ENCODE data around the gene ITIH1.

ITIH1 gene

DNA sequence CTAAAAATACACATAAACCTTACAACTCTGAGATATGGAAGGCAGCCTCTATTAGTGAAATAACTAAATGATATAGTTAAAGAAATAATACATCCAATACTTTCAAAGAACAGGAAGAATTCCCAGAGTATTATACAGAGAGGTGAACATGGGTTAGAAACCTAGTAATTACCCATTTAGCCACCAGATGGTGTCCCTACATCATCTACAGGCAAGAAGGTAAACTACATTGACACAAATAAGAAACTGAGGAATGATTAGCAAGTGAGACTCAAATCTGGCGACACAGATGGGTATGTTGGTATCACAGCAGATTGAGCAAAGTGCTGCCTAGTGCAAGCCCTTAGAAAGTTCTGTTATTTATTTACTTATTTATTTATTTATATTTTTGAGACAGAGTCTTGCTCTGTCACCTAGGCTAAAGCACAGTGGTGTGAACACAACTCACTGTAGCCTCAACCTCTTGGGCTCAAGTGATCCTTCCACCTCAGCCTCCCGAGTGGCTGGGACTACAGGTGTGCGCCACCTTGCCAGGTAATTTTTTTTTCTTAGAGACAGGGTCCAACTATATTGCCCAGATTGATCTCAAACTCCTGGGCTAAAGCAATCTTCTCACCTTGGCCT lies 34.9 kb upstream of the ITIH1 start:
- Histone ChIP-seq H3K27ac (no peak overlapping the region), H3K4me3 (no peak overlapping the region)
- TF ChIP-seq, protein P1, sequence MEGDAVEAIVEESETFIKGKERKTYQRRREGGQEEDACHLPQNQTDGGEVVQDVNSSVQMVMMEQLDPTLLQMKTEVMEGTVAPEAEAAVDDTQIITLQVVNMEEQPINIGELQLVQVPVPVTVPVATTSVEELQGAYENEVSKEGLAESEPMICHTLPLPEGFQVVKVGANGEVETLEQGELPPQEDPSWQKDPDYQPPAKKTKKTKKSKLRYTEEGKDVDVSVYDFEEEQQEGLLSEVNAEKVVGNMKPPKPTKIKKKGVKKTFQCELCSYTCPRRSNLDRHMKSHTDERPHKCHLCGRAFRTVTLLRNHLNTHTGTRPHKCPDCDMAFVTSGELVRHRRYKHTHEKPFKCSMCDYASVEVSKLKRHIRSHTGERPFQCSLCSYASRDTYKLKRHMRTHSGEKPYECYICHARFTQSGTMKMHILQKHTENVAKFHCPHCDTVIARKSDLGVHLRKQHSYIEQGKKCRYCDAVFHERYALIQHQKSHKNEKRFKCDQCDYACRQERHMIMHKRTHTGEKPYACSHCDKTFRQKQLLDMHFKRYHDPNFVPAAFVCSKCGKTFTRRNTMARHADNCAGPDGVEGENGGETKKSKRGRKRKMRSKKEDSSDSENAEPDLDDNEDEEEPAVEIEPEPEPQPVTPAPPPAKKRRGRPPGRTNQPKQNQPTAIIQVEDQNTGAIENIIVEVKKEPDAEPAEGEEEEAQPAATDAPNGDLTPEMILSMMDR (IDR thresholded peaks at IDR 0.05): peak; percentile 53
- no peak for DNase-seq (ENCODE audit: low spot score)

DNA sequence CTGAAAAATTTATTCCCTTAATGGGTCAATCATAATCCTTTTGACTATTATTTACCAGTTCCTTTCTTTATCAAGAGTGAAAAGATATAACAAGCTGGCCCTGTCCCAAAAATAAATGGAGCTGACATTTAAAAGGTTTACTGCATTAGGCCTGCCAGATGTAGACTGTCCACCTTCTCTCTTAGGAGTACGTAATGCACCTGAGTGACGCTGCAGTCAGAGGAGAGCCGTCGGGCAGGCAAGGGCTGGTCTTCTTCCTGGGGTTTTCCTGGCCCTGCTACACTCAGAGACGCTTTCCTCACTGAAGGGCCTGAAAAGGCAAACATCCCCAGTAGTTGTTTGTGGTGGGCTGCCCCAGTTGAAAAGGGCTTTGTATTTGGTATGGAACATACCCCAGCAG lies 34.2 kb upstream of the ITIH1 start:
- H3K27ac ChIP-seq: no peak overlapping the region

DNA sequence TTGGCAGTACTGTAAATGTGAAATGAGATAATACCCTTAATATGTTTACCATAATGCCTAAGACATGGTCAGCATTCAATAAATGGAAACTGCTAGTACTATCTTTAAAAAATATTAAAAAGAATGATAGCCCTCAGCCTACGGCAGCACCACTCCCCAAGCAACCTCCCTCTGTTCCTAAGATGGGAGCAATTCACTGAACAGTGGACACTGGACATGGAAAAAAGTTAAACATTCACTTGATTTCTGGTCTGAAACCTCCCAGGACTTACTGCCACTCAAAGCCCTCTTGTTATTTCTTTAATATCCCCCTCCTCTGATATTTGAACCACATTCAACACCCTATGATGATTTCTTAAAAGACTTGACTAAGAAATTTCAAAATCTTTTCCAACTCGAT lies 33.7 kb upstream of the ITIH1 start:
- H3K4me3 ChIP-seq: no peak overlapping the region
- TF ChIP-seq, protein P1 (IDR thresholded peaks at IDR 0.05): no peak
- no peak overlapping the region for H3K27ac ChIP-seq
- DNase-seq (ENCODE audit: low spot score): no peak

More for the DNA sequence above, 34.2 kb upstream of the ITIH1 start:
- TF ChIP-seq, protein P1 (IDR thresholded peaks at IDR 0.05): no peak
- DNase-seq (ENCODE audit: low spot score): no peak
- H3K4me3 ChIP-seq: no peak overlapping the region

DNA sequence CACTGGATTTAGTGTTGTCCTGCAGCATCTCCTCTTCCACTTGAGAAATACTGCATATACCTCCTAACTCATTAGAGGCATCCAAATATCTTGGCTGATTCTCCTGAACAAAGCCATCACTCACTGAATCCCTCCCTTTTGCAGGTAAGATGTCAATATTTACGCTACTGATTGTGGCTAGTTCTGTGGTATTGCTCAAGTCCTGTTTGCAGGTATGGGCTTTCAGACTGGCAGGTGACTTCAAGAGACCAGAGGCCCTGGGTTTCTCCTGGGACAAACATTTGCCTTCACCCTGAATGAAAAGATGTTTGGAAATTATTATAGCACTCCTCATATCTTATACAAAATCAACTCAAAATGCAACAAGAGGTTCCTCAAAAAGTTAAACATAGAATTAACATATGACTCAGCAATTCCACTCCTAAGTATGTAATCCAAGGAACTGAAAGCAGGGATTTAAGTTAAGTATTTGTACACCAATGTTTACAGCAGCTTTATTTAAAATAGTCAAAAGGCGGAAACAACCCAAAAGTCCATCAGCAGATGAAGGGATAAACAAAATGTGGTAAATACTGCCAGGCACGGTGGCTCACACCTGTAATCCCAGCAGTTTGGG lies 25.2 kb upstream of the ITIH1 start:
- no peak overlapping the region for H3K27ac ChIP-seq
- H3K4me3 ChIP-seq: no peak overlapping the region
- DNase-seq (ENCODE audit: low spot score): no peak

DNA sequence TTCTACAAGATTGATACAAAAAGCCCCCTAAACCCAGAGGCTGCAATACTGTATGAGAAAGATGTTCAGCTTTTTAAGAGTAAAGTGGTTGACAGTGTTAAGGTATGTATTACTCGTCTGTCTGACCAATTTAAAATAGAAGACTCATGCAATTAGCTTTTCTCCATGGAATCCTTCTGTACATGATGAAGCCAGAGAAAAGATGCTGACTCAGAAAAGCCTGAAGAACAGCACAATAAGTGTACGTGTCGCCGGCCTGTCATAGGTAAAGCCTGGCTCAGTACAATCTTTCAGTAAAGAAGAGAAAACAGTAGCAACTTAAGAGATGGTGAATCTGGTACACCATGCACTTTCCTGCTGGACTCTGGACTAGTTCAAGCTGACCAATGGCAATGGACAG lies 23.0 kb upstream of the ITIH1 start:
- TF ChIP-seq, protein P1 (IDR thresholded peaks at IDR 0.05): no peak
- H3K27ac ChIP-seq: no peak overlapping the region

More for the DNA sequence above, 25.2 kb upstream of the ITIH1 start:
- TF ChIP-seq, protein P1 (IDR thresholded peaks at IDR 0.05): no peak

DNA sequence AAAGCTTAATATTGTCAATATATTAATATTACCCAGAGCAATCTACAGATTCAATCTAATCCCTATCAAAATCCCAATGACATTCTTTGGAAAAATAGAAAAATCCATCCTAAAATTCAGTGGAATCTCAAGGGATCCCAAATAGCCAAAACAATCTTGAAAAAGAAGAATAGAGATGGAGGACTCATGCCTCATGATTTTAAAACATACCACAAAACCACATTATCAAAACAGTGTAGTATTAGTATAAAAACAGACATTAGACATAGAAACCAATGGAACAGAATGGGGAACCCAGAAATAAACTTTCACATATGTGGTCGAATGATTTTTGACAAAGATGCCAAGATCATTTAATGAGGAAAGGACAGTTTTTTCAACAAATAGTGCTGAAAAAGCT lies 21.3 kb upstream of the ITIH1 start:
- no peak overlapping the region for H3K4me3 ChIP-seq
- no peak for DNase-seq (ENCODE audit: low spot score)
- TF ChIP-seq, protein P1 (IDR thresholded peaks at IDR 0.05): no peak
- H3K27ac ChIP-seq: no peak overlapping the region

More for the DNA sequence above, 23.0 kb upstream of the ITIH1 start:
- DNase-seq (ENCODE audit: low spot score): no peak
- no peak overlapping the region for H3K4me3 ChIP-seq

DNA sequence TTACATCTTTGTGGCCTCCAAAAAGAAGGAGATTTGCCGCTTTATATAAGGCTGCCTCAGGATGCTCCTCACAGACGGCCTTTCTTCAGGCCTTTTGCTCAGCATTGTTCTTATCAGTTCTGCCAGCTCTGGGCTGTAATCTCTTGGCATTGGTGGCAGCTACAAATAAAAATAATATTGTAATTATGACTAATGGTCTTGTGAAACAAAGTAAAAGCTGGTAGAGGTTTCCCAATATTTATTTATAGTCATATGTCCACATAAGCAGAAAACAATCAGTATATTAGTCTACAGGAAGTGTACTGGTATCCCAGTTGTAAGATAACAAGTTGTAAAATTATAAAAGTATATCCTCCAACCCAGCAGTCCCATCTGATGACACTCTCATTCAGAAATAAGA lies 13.9 kb upstream of the ITIH1 start:
- peak overlapping the region in 1 of 2 donors; percentile 14 for H3K27ac ChIP-seq
- TF ChIP-seq, protein P1 (IDR thresholded peaks at IDR 0.05): no peak
- DNase-seq (ENCODE audit: low spot score): no peak
- no peak overlapping the region for H3K4me3 ChIP-seq
